GM19395 (cell line): Measurements from ENCODE around the gene SHC3.

Experiments used
- ATAC-seq: cut with Tn5 transposase; IDR thresholded peaks from one replicate; pipeline ENCODE4 v1.9.1; 2021; ENCODE audit warnings: mild to moderate bottlenecking, moderate library complexity; ENCODE audit not compliant: unreplicated experiment

Gene SHC3

GRCh38 chr9:89059925-89060506 lies 118.6 kb downstream of the SHC3 start:
- ATAC-seq = no peak

- ATAC-seq = no peak
These were observed 119.7 kb downstream of the SHC3 start for GRCh38 chr9:89058906-89059305.

GRCh38 chr9:89054865-89055495 lies 123.6 kb downstream of the SHC3 start:
- no peak for ATAC-seq

- no peak for ATAC-seq
These were observed 125.3 kb downstream of the SHC3 start for GRCh38 chr9:89053301-89053700.

DNA sequence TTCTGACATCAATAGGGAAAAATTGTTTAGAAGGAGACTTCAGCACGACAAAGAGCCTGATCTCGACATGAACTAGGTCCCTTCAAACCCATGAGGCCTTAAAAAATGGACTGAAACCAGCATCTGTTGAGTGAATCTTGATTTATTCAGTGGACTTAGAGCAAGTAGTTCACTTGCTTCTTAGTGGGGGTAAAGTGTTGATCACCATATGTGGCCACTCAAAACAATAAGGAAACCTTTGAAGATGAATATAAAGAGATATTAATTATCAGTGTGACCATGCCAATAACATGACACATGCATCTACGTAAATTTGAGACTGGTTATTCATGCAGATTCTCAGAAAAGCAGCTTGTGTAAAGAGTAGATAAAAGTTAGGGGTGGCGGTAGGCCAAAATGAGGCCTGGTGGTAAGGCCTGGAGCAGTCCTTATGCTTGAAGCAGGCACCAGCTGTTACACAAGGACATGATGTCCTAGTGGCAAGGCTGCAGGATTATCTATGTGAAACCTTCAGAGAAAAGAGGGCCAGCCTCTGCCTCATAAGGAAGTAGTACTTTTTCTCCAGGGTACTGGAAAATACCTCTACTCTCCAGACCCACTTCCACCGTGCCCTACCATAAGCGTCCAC lies 126.0 kb downstream of the SHC3 start:
- no peak for ATAC-seq

GRCh38 chr9:89051421-89052025 lies 127.1 kb downstream of the SHC3 start:
- ATAC-seq = no peak

DNA sequence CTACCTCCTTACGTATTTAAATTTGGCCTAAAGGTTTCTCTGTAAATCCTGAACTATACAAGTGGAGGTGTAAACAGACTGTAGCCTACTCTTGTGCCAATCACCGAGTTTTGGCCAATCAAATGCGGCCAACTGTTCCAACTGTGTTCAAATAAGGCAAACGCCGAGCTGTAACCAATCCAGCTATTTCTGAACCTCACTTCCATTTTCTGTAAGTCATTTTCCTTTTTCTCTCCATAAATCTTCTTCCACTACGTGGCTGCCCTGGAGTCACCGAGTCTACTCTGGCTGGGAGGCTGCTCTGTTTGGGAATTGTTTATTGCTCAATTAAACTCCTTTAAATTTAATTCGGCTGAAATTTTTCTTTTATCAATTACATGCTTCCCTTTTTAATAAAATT lies 129.0 kb downstream of the SHC3 start:
- no peak for ATAC-seq

- no peak for ATAC-seq
These were observed 130.0 kb downstream of the SHC3 start for GRCh38 chr9:89048616-89049015.

DNA sequence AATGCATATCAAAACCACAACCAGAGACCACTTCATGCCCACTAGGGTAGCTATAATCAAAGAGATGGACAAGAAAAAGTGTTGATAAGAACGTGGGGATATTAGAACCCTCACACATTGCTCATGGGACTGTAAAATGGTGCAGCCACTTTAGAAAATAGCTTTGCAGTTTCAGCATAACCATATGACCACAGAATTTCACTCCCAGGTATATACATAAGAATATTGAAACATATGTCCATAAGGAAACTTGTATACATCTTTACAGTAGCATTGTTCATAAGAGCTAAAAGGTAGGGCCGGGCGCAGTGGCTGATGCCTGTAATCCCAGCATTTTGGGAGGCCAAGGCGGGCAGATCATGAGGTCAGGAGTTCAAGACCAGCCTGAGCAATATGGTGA lies 131.0 kb downstream of the SHC3 start:
- no peak for ATAC-seq

DNA sequence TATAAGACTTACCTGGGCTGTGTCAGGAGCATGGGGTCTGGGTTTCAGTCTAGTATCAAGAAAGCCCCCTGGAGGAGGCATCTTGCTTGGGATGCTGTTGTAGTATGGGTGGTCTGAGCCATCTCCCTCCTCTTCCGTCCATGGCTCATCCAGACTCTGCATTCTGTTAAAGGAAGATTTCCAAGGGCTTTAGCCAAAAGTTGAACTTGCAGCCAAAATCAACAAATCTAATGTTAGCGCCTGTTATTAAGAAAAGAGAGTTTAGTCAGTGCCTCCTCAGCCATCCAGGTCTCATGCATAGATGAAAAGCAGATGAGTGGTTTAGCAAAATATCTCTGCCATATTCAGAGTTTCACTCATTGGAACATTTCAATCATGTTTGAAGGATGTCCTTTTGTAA lies 131.8 kb downstream of the SHC3 start:
- no peak for ATAC-seq

DNA sequence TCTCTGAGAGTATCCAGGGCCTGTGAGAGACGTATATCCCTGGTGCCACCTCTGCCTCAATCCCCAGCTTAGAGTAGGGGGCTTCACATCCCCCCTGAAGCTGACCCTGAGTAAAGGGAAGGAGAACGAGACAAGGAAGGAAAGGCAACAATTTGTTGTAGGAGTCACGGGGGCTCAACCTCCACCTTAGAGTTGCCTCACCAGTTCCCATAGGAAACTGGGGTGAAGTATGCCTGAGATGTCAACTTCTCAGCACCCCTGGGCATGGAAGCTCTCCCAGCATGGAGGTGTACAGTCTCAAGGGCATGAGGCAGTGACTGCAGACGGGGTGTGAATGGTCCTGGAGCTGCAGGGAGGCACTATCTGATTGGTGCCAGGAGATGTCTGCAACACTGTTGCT lies 133.7 kb downstream of the SHC3 start:
- no peak for ATAC-seq

GRCh38 chr9:89044104-89044503 lies 134.5 kb downstream of the SHC3 start:
- no peak for ATAC-seq

- ATAC-seq = no peak
These were observed 135.6 kb downstream of the SHC3 start for GRCh38 chr9:89042984-89043383.

- ATAC-seq = no peak
These were observed 139.0 kb downstream of the SHC3 start for GRCh38 chr9:89039664-89040063.

GRCh38 chr9:89039104-89039465 lies 139.5 kb downstream of the SHC3 start:
- no peak for ATAC-seq

- ATAC-seq = no peak
These were observed 140.1 kb downstream of the SHC3 start for GRCh38 chr9:89038382-89039103.

DNA sequence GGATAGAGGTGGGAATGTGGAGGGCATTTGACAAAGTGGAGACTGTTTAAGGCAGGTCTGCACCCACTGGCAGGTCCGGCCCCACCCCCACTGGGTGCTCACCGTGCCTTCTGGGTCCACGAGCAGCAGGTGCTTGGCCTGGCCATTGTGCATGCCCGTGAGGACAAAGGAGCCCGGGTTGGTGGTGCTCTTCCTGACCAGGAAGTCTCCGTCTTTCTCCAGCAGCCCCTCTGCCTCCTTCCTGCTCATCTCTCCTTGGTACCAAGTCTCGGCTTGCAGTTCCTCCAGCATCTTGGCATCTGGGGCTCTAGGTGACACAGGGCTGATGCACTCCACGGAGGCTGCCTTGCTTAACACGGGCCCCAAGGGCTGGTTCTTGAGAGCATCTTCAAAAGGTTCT lies 140.7 kb downstream of the SHC3 start:
- no peak for ATAC-seq

- no peak for ATAC-seq
These were observed 141.3 kb downstream of the SHC3 start for GRCh38 chr9:89037346-89037745.

DNA sequence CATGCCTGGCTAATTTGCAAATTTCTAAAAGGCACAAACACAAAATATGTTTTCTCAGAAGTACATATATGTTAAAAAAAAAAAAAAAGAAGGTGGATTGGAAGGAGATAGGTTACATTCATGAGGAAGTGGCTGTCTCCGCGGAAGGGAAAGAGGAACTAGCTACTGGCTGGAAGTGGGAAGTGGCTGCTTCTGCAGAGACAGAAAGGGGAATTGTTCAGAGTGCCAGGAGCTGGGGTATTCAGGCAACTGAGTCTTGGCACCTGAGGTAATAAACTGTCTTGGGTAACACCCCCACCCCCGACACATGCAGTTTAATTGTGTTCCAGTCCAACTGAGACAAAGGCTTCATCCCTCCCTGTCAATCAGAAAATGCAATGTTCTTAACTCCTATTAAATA lies 141.7 kb downstream of the SHC3 start:
- no peak for ATAC-seq

DNA sequence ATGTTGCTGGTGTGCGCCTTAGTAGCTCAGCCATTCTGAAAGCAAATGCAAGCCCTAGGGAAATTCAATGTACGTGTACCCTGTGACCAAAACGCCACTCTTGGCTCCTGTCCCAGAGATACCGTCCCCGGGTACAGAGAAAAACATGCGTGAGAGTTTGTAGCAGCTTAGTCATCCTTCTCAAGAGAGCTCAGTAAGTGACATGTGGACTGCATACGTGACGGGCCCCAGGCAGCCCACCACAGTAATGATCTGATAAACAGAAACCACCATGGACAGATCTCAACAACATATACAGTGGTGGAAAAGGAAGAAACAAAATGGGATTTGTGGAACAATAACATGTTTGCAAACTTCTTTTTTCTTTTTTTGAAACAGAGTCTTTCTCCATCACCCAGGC lies 142.2 kb downstream of the SHC3 start:
- ATAC-seq = no peak

DNA sequence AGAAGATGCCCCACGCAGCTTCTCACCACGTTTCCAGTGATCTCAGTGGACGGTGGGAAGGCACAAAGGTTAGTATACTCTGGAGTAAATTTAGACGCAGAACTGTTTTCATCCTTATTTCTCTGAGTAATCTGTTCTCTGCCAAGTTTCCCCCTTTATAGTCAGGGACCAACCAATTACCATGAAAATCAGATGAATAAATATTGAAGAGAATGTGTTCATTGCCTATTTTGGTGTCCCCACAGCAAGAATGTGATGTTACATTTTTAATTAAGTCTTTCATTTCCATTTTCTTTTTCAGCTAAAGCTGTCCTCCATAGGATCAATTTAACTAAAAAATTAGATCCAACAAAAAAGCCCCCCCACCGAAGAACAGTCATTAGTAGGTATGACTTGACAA lies 146.0 kb downstream of the SHC3 start:
- ATAC-seq = no peak

DNA sequence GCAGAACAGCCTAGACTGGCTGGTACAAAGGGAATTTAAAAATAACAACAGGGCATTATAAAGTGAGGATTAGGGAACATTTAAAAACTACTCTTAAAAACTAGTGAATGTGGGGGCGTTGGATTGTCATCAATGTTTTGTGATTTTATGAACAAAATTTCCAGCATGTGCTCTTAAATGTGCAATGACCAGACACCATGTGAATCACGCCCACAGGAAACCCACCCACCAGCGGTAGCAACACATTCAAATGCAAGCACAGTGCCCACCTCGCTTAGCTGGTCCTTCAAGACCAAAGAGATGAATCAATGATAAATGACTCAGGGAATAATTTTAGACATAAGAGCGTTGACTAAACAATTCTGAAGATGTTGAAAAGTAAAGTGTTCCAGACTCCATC lies 146.4 kb downstream of the SHC3 start:
- no peak for ATAC-seq
